Measurements from ENCODE around the gene UBE2N. TPM values are rescaled to one million over a fixed set of nuclear protein-coding genes. Genes with fewer than 3 reads are reported as not detected.
"Not testable (repeated sequence)": the region's sequence is repeated elsewhere in the genome, so short reads cannot be mapped to it uniquely, and the experiment has no call there.

UBE2N gene
- total RNA-seq, 1 experiment from 2014 or later = 249 TPM

DNA sequence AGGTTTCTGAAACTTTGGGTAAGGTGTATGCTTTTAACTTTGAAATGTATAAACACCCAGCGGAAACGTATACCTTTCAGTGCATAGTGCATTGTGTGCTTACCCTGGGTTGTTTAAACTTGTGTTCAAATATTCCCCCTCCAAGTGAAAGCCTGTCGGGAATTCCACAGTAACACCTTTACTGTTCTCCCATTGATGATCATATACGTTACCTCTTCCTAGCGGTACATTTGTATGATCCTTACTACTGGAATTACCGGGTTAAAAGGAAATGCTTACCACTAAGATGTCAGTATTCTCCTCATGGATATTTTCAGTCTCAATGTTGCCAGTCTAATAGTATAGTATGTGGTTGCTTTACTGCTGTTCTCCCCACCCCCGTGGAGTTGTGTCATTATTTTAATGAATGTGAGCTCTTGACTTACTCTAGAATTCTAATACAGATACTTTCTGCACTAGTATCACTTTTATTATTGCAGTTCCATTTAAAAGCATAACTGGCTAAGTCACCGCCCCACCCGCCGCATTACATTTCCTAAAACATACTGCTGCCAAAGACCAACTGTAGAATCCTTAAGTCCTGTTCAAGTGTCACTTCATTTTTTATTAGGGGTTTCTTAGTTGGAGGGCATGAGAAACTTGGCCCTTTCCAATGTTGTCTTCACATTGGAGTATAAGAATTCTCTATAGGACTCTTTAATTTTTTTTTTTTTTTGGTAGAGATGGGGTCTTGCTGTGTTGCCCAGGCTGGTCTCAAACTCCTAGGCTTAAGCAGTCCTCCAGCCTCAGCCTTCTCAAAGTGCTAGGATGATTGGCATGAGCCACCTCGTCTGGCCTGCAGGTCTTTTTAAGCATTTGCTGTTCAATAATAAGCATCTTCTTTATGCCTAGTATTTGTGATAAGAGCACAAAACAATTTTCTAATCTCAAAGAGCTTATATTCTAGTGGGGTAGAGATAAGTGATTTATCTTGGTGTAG, 39.1 kb downstream of the UBE2N start:
- in situ Hi-C loops (cut with HindIII; ENCODE audit: low pct_unique_long_range_greater_than_20kb, low sequenced_read_pairs) = no loop called here
- no peak for DNase-seq (ENCODE audit: low read depth, low spot score)

GRCh38 chr12:93399183-93399863, 42.4 kb downstream of the UBE2N start:
- DNase-seq (ENCODE audit: low read depth, low spot score); in situ Hi-C loops (cut with HindIII; ENCODE audit: low pct_unique_long_range_greater_than_20kb, low sequenced_read_pairs): not testable (repeated sequence)

- DNase-seq (ENCODE audit: low read depth, low spot score) = no peak
- in situ Hi-C loops (cut with HindIII; ENCODE audit: low pct_unique_long_range_greater_than_20kb, low sequenced_read_pairs) = no loop called here
Observed at GRCh38 chr12:93397412-93397811, 44.3 kb downstream of the UBE2N start.

DNA sequence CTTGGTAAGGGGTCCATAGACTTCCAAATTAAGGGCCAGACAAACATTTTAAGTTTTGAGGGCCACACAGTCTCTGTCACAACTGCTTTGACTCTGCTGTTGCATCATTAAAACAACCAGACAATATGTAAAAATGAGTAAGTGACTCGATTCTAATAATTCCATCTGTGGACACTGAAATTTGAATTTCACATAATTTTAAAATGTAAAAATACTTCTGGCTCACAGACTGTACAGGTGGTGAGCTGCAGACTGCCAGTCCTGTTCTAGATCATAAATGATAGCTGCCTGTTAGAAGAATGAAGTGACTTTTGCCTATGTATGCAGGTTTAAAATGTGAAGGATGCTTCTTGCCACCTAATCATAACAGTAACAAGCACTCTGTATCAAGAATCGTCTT, 48.3 kb downstream of the UBE2N start:
- DNase-seq (ENCODE audit: low read depth, low spot score) = no peak
- in situ Hi-C loops (cut with HindIII; ENCODE audit: low pct_unique_long_range_greater_than_20kb, low sequenced_read_pairs) = no loop called here

DNA sequence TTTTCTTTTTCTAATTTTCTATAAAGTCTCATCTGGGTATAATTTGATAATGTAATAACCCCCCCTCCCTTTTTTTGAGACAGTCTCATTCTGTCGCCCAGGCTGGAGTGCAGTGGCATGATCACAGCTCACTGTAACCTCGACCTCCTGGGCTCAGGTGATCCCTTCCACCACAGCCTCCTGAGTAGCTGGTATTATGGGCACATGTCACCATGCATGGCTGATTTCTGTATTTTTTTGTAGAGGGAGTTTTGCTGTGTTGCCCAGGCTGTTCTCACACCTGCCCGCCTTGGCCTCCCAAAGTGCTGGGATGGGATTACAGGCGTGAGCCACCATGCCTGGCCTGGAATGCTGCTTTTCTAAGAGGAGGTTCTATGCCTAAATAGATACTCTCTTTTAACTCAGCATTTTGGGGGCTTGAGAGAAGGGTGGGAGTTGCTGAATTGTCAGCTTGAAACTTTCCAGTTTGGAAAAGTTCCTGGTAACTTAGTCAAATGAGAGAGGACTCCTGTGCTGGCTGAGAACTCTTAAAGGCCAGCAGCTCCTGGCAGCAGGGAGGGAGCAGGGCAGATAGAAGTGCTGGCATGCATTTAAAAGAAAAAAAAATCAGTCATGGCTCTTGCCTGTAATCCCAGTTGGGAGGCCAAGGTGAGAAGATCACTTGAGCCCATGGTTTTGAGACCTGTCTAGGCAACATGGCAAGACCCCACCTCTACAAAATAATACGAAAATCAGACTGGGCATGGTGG, 51.0 kb downstream of the UBE2N start:
- in situ Hi-C loops (cut with HindIII; ENCODE audit: low pct_unique_long_range_greater_than_20kb, low sequenced_read_pairs) = no loop called here
- DNase-seq (ENCODE audit: low read depth, low spot score) = no peak

DNA sequence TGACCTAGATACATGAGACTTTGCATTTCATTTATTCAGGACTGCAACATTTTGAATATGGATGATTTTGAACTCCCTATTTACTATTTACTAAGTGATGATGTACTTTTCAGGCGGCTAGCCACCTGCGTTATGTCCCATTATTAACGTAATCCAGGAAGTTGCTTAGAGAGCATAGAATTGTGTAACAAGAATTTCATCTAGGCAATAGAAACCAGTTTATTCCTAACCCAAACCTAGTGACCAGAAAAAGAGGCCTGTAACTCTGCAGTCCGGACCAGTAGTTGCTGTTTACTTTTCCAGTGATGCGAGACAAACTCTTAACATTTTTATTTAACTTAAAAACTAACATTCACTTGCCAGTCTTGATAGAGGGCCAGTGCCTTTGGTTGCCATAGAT, 51.7 kb downstream of the UBE2N start:
- in situ Hi-C loops (cut with HindIII; ENCODE audit: low pct_unique_long_range_greater_than_20kb, low sequenced_read_pairs) = no loop called here
- no peak for DNase-seq (ENCODE audit: low read depth, low spot score)

GRCh38 chr12:93387780-93388179, 54.0 kb downstream of the UBE2N start:
- DNase-seq (ENCODE audit: low read depth, low spot score) = no peak
- in situ Hi-C loops (cut with HindIII; ENCODE audit: low pct_unique_long_range_greater_than_20kb, low sequenced_read_pairs) = no loop called here

- DNase-seq (ENCODE audit: low read depth, low spot score); in situ Hi-C loops (cut with HindIII; ENCODE audit: low pct_unique_long_range_greater_than_20kb, low sequenced_read_pairs): not testable (repeated sequence)
Observed at GRCh38 chr12:93381976-93382437, 59.7 kb downstream of the UBE2N start.

DNA sequence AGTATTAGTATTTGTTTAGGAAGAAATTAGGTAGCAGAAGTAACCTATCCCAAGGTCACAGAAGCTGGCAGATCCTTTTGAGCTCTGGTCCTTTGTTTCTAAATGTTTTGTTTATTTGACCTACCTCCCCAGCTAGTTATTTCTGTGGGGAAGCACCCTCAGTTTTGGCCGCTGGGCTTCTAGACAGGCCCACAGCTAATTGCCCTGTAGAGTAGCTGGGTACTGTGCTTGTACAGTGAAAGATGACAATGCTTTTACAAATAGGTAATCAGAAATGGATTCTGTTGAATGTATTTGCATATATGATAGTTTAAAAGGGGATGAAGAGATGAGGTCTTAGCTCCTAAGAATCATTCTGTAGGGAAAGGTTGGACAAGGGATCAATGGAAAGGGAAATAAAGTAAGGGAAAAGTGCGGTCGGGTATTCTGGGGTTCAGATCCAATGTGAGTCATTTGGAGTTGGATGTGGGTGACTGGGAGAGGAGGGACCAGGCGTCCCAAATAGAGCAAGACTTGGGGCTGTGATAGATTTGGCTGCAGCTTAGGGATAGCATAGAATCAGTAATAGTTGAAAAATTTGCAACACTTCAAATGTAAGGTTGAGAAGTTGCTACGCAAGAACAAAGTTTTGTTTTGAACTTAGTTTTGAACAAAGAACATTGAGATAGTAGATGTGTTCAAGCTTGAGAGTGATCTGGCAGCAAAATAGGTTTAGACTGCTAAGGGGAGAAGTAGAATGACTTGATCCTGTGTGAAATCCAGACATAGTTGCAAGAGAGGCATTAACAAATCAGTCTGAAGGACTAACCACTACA, 60.4 kb downstream of the UBE2N start:
- no peak for DNase-seq (ENCODE audit: low read depth, low spot score)
- in situ Hi-C loops (cut with HindIII; ENCODE audit: low pct_unique_long_range_greater_than_20kb, low sequenced_read_pairs) = no loop called here

- in situ Hi-C loops (cut with HindIII; ENCODE audit: low pct_unique_long_range_greater_than_20kb, low sequenced_read_pairs) = no loop called here
- peak; percentile 46 for DNase-seq (ENCODE audit: low read depth, low spot score)
Observed at GRCh38 chr12:93380480-93381121, 61.1 kb downstream of the UBE2N start.

GRCh38 chr12:93379981-93380361, 61.8 kb downstream of the UBE2N start:
- DNase-seq (ENCODE audit: low read depth, low spot score) = peak; percentile 18
- in situ Hi-C loops (cut with HindIII; ENCODE audit: low pct_unique_long_range_greater_than_20kb, low sequenced_read_pairs) = no loop called here

GRCh38 chr12:93379326-93379980, 62.3 kb downstream of the UBE2N start:
- peak; percentile 21 for DNase-seq (ENCODE audit: low read depth, low spot score)
- in situ Hi-C loops (cut with HindIII; ENCODE audit: low pct_unique_long_range_greater_than_20kb, low sequenced_read_pairs) = no loop called here

DNA sequence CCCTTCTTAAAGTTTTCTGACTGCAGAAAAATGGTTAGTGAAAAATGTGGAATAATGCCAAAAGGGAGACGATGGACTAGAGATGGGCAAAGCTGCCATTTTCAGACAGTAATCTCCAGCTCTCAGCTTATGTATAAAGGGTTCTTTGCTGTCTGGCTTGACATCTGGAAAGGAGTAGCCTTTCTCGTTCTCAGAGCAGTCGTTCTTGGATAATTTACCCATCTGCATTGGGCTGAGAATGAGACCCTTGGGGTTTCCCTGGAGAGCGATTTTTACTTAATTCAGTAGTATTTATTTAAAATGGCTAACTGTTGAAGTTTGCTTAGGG, 62.8 kb downstream of the UBE2N start:
- in situ Hi-C loops (cut with HindIII; ENCODE audit: low pct_unique_long_range_greater_than_20kb, low sequenced_read_pairs) = no loop called here
- peak; percentile 28 for DNase-seq (ENCODE audit: low read depth, low spot score)

- DNase-seq (ENCODE audit: low read depth, low spot score) = peak; percentile 54
- in situ Hi-C loops (cut with HindIII; ENCODE audit: low pct_unique_long_range_greater_than_20kb, low sequenced_read_pairs) = not testable (repeated sequence)
Observed at GRCh38 chr12:93378196-93378997, 63.4 kb downstream of the UBE2N start.

- in situ Hi-C loops (cut with HindIII; ENCODE audit: low pct_unique_long_range_greater_than_20kb, low sequenced_read_pairs) = no loop called here
- peak; percentile 94 for DNase-seq (ENCODE audit: low read depth, low spot score)
Observed at GRCh38 chr12:93377252-93378195, 64.2 kb downstream of the UBE2N start, which contains the start of gene NUDT4. Gene NUDT4 (plus strand): TSS chr12:93377925. CDS start chr12:93378323, 398 bp downstream.
